Cerebellar cortex (tissue), 1 donor: Measurements from ENCODE around the gene RGS14.
"Not testable (repeated sequence)": the region's sequence is repeated elsewhere in the genome, so short reads cannot be mapped to it uniquely, and the experiment has no call there.

Source experiments
- DNase-seq: peaks from one replicate; pipeline ENCODE4 v3.0.0-alpha.2; 2015; ENCODE audit warnings: low spot score

Gene RGS14

DNA sequence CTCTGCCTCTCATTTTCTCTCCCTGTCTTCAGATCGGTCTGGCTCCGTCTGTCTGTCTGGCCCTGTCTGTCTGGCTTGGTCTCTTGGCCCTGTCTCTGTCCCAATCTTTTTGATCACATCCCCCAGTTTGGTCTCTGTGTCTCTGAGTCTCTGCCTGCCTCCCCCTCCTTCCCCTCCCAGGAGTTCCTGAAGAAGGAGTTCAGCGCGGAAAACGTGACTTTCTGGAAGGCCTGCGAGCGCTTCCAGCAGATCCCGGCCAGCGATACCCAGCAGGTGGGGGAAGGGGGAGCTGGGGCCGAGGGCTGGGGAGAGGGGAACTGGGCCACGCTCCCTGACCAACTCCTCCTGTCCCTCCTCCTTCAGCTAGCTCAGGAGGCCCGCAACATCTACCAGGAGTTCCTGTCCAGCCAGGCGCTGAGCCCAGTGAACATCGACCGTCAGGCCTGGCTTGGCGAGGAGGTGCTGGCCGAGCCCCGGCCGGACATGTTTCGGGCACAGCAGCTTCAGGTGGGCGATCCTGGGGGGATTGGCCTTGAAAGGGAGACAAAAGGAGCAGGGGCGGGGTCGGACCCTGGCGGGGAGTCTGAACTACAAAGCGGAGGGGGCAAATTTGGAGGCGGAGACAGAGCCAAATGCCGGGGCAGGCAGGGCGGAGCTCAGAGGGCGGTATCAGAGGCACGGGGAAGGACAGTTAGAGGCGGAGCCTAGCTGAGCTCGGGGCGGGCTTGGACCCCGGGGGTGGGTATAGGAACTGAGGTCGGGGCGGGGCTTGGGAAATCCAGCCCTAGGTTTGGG lies 9.0 kb downstream of the RGS14 start:
- peak; percentile 80 for DNase-seq

DNA sequence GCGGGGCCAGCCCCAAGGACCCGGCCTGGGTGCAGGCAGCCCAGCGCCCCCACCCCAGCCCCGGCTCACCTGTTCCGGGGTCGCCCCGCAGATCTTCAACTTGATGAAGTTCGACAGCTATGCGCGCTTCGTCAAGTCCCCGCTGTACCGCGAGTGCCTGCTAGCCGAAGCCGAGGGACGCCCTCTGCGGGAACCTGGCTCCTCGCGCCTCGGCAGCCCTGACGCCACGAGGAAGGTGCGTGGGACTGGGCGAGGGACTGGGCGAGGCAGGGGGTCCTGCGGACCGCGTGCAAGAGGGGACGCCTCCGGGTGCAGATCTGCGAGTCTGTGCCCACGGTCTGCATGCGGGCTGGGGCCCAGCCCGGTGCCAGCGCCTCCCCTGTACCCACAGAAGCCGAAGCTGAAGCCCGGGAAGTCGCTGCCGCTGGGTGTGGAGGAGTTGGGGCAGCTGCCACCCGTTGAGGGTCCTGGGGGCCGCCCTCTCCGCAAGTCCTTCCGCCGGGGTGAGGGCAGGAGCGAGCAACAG lies 9.7 kb downstream of the RGS14 start:
- DNase-seq = no peak

DNA sequence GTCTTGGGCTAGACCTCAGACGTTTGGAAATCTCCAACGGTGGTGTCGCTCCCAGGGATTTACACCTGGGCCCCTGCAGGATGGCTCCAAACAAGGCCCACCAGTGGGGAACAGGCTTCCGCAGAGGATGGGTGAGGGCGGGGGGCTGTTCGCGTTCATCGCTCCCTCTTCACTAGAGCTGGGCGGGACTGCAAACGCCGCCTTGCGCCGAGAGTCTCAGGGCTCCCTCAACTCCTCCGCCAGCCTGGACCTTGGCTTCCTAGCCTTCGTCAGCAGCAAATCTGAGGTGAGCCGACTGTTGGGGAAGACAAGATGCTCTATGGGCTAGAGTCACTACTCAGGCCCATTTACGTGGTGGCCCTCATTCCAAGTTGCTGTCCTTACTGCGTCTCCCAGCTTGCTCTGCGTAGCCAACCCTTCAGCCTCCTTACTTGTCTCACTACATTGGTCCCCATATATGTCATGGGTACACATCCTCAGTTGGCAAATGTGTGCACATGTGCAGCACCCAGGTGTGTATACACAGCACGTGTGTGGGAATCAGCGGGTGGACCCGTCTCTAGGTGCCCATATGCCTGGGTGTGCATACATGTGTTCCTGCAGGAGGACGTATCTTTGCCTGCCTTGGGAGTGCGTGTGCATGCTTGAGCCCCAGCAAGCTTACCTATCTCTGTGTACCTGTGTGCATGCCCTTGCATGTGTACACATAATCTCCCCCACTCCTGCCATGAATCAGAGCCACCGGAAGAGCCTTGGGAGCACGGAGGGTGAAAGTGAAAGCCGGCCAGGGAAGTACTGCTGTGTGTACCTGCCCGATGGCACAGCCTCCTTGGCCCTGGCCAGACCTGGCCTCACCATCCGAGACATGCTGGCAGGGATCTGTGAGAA lies 10.5 kb downstream of the RGS14 start:
- peak; percentile 24 for DNase-seq

DNA sequence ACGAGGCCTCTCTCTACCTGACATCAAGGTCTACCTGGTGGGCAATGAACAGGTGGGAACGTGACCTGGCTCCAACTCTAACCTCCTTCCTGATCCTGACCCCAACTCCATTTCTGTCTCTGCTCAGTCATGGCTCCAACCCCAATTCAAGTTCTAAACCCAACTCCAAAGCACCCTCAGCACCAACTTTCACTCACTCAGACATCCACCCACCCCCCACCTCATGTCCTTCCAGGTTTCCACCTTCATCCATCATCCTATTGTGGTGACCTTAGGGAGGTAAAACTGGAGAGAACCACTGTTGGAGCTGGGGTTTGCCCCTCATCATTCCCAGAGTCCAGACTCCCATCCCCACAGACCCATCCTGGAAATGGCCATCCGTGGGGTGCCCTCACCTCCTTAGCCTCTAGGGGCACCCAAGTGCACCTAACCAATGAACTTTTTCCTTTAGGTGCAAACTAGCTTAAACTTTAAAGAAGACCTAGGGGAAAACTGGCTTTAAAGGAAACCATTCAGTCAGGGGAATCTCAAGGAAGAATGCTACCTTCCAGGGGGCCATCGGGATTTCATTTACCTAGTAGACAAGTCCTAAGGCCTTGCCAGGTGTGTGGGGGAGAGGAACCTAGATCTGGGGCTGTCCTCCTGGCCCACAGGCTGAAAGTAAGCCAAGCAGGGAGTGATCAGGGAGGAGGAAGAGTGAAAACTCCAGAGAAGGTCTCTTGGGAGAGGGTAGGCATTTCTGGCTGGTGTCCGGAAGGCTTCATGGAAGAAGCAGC lies 11.3 kb downstream of the RGS14 start:
- peak; percentile 59 for DNase-seq

DNA sequence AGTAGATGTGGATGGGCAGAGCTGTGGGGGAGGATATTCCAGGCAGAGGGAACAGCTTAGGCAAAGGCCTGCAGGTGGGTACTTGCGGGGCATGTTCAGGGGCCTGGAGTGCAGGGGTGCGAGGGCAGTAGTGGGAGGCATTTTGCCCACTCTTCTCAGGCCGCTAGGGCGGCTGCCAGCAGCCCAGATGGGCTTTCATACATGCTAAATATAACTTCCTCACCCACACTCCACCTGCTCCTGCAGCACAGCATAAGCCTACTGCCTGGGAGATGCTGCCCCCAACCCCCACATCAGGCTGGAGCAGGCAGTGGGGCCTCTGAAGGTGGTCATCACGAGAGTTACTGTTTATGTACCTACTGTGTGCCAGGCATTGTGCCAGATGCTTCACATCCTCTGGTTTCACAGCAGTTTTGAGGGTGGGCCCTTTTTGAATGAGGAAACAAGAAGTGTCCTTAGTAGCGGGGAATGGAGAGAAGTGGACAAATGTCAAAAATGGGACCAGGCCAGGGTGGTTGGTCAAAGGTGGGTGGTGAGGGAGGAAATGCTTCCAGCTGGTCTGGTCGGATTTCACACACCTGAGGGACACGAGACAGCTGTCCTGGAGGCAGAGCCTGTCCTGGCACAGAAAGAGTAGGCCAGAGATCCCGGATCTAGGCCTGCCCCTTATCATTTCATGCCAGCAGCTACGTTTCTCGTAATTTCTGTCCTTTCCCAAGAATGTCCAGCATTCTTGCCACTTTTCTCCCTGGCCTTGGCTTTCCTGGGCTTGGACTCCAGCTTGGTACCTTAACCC lies 12.1 kb downstream of the RGS14 start:
- no peak for DNase-seq

DNA sequence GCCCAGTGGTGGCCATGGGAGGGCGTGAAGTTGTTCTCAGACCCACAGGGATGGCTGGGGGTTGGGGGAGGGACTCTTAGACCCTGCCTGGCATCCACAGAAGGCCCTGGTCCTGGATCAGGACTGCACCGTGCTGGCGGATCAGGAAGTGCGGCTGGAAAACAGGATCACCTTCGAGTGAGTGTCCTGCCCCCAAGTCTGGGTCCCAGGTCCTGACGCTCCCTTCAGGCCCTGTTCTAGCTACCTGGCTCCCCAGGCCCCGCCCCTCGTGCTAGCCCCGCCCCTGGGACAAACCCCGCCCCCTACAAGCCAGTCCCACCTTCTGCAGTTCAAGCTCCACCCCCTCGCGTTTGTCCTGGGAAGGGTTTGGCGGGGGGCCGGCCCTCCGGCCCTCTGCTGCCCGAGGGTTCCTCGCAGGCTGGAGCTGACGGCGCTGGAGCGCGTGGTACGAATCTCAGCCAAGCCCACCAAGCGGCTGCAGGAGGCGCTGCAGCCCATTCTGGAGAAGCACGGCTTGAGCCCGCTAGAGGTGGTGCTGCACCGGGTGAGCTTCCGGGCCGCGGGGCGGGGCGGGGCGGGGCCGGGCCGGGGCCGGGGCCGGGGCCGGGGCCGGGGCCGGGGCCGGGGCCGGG lies 12.9 kb downstream of the RGS14 start:
- peak; percentile 81 for DNase-seq

DNA sequence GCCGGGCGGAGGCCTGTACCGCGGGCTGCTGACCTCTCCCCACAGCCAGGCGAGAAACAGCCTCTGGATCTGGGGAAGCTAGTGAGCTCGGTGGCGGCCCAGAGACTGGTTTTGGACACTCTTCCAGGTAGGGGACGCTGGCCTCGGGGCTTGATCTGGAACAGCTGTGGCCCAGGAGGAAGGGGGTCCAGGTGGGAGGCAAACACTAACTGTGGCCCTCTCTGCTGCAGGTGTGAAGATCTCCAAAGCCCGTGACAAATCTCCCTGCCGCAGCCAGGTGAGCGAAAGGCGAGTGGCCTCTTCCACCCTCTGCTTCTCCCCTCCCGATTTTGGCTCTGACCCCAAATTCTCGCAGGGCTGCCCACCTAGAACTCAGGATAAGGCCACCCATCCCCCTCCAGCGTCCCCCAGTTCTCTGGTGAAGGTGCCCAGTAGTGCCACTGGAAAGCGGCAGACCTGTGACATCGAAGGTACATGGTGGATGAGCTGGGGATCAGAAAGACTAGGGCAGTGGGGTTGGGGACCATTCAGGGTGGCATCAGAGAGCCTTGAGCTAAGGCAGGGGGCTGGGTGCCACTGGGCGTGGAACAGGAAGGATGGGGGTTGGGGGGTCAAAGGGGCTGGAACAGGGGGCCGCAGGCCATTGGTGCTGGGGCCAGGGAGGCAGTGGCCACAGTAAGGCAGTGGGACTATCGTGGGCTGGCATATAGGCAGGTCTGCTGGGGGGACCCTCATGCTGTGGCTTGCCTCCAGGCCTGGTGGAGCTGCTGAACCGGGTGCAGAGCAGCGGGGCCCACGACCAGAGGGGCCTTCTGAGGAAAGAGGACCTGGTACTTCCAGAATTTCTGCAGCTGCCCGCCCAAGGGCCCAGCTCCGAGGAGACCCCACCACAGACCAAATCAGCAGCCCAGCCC lies 13.7 kb downstream of the RGS14 start:
- DNase-seq = no peak

DNA sequence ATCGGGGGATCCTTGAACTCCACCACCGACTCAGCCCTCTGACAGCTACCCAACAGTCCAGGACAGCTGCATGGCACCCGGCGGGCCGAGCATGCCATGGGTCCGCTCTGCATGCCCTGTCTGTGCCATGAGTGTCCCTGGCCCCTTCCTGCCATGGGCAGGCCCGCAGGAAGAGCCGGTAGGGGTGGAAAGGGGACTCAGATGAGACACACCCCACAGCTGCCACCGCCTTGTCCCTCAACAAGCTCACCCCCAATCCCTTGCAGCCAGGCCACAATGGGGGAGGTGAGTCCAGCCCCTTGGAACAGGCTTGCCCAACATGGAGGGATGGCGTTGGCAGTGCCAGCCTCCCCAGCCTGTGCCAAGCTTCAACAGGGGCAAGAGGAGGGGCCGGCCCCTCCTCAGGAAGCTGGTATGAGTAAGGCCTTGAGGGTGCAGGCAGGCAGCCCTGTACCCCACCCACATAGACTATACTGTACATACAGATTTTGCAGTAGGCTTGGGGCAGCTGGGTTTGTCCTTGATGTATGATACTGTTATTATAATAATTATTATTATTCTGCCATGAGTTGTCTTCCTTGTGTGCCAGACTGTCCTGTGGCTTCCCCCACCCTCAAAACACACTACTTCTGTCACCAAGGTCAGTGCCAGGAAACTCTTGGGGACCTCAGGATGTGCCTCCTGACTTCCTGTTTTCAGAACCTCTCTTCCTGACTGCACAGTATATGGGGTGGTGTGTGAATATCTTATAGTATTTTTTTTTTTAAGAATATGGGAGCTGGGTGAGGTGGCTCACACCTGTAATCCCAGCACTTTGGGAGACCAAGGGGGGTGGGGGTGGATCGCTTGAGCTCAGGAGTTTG lies 14.5 kb downstream of the RGS14 start:
- DNase-seq = no peak

DNA sequence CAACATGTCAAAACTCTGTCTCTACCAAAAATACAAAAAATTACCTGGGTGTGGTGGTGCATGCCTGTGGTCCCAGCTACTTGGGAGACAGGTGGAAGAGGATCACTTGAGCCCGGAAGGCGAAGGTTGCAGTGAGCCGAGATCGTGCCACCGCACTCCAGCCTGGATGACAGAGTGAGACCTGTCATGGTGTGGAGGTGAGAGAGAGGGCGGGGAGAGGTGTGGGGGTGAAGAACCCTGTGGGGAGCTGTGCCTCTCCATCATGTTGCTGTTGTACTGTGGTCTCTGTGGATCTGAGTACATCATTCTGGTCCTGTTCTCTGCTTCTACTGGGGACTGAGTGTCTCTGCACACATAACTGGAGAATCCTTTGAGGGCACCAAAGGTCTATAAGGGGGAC lies 15.2 kb downstream of the RGS14 start:
- no peak for DNase-seq

DNA sequence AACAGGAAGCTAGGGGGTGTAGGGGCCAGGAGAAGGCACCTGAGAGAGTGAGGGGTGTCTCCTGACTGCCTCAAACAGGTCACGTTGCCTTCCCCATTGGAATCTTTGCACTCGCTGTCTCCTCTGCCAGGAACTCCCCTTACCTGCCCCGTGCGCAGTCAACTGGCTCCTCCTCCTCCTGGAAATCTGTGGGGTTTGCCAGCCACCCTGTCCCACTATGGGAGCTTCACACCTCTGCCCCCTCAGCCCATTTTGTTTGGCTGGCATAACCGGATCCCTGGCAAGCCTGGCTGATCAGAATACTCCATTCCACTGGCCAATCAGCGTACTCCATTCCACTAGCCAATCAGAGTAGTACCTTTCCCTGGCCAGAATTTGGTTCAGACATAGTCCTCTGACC lies 16.1 kb downstream of the RGS14 start:
- DNase-seq = no peak

DNA sequence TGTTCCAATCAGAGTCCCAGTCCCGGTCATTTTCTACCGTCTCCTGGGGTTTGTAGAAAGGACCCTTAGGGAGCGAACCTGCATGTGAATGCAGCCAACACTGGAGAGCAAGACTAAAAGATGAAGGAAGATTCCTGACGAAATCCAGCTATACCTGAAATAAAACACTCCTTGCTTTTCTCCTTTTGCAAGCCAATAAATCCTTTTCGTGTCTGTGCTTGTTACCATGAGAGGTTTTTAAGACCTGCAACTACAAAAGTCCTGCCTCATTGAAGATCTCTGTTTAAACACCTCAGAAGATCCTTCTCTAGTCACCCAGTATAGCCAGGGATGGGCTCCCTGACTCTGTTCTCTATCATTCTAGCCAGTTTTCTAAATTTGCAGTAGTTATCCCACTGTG lies 16.5 kb downstream of the RGS14 start:
- no peak for DNase-seq

DNA sequence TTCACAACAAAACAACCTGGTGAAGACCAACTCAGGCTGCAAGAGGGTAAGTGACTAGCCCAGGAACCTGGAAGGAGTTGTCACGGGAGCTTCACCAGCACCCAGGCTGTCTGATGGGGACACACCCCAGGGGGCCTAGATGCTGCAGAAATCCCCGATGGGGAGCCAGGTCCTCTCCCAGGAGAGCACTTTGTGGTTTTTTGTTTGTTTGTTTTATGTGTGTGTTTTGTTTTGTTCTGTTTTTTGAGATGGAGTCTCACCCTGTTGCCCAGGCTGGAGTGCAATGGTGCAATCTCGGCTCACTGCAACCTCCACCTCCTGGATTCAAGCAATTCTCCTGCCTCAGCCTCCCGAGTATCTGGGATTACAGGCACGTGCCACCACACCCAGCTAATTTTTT lies 17.8 kb downstream of the RGS14 start:
- not testable (repeated sequence) for DNase-seq

DNA sequence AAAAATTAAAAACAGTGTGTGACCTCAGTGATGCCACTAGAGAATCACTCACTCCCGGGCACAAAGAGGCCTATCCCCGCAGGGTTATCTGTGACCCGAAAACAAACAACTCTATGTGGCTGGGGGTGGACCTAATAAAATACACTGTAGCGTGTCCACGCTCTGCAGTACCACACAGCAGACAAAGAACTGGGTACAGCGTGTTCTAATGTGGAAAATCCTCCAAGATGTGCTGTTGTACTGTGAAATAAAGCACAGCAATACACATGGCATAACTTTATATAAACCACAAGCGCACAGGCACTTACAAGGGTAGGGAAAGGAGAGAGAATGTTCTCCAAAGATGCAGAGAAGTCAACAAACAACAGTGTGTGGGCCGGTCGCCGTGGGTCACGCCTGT lies 18.4 kb downstream of the RGS14 start:
- DNase-seq = no peak

DNA sequence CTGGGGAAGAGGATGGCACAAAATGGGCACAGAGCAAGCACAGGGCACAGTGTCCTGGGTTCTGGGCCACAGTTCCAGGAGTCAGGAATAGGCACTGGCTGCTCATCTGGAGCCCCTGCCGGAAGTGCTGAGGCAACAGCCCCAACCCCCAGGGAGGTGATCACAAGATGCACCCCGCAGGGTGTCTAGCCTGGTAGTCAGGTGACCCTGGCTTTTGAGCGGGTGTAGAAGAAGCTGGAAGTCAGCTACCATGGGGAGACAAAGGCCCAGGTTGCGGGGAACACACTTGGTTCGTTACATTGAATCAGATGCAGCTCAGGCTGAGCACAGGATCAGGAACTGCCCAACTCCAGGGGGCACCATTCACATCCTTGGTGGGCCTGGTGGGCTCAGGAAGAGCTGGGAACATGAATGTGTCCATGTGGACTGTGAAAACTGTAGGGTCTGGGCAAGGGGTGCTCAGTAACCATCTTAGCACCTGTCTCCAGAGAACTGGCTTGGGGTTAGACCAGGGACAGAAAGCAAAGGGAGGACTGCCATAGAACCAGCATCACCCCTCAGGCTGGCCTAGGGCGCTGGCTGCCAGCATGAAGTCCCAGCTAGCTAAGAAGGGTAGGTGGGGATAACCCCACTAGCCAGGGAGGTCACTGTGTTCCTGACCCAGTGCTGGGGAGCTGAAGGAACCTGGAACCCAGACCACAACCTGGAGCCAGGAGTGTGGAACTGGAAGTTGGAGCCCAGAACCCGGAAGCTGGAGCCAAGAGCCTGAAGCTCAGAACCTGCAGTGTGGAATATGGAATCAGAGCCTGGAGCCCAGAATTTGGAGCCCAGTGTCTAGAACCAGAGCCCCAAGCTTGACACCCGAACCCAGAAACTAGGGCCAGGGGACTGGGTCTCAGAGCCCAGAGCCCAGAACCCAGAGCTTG lies 20.4 kb downstream of the RGS14 start:
- no peak for DNase-seq

DNA sequence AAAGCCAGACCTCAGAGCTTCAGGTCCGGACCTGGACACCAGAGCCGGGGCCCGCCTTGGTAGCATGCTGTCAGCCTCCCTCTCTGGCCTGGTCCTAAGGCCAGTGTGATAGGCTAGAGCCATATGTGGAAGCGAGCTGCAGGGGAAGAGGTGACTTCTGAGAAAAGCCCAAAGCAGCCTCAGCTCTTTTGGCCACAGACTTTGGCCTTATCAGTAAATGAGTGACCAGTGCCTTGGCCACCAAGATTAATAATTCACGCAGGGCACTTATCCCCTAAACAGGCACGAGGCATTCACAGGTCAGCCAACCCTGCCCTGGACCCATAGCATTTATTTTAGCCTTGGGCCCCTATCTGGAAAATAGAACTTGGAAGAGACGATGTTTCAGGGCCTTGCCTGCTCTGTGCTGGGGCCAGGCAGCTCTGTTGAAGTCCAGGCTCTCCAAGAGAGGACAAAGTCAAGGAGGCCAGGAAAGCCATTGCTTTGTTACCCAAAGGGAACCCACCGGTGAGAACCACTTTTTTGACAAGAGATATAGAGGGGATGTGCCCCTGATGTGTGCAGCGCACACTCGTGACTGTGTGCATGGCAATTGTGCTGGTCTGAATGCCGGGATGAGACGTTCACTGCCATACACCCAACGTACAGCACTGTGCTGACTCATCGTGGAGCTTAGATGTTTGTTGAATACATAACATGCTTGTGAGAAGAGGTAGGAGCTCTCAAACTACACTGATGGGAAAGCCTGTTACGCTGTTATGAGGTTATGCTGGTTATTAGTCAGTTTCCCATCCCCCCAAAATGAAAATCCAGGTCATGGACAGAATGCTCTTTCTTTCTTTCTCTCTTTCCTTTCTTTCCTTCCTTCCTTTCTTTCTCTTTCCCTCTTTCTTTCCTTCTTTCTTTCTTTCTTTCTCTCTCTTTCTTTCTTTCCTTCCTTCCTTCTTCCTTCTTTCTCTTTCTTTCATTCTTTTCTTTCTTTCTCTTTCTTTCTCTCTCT lies 21.5 kb downstream of the RGS14 start:
- DNase-seq = no peak

DNA sequence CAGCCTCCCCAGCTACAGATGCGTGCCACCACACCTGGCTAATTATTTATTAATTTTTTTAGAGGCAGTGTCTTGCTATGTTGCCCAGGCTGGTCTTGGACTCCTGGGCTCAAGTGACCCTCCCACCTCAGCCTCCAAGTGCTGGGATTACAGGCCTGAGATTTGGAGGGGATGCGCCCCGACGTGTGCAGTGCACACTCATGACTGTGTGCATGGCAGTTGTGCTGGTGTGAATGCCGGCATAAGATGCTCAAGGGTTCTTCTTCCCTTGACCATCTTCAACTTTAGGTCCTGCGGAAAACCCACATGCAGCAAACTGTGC lies 23.0 kb downstream of the RGS14 start:
- no peak for DNase-seq
